Endothelial cell of umbilical vein (primary cell): ENCODE measurements around the gene IL4R. TPM values are rescaled to one million over a fixed set of nuclear protein-coding genes. Genes with fewer than 3 reads are reported as not detected.

Experiments used
- BruUV-seq: library from RNA; stranded (reverse); fragments of 400-500 nt; replicated peaks from 2 replicates; lab custom pipeline; 2021; lab: Mats Ljungman, UMichigan
- CTCF ChIA-PET: fragments of 300-600, 350-600 bp; sonication (Branson Sonifier 250); formaldehyde crosslinking; loops from one replicate; lab custom pipeline; 2021; ENCODE audit warnings: antibody characterized with exemption, inconsistent platforms; lab: Charles Lee
- POLR2A ChIA-PET: fragments of 300-600, 350-600 bp; sonication (Branson Sonifier 250); formaldehyde crosslinking; loops from one replicate; lab custom pipeline; 2021; ENCODE audit warnings: antibody characterized with exemption, inconsistent platforms; lab: Charles Lee
- DNase-seq: peaks from one replicate; pipeline ENCODE4 v3.0.0-alpha.2; 2011; ENCODE audit warnings: low read depth, low spot score
- FAIRE-seq: peaks from 2 replicates; lab custom pipeline; 2011; peaks lifted over from hg19 to GRCh38; lab: Jason Lieb, UNC
- H2AFZ ChIP-seq: 2 replicates; pipeline ENCODE4 v1.6.0; 2012; ENCODE audit warnings: low read depth, low read length, control low read depth, inconsistent platforms
- H3K27ac ChIP-seq: 2 replicates; pipeline ENCODE4 v1.5.1; 2011; ENCODE audit warnings: low read depth, mild to moderate bottlenecking, control low read depth, low read length, moderate library complexity; ENCODE audit not compliant: insufficient read depth
- H3K27me3 ChIP-seq, 2 experiments: 2 replicates each; pipeline versions ENCODE4 v1.6.0 to v1.6.1; 2011; ENCODE audit warnings: low read length in 2 of 2, mixed read lengths in 1 of 2; ENCODE audit not compliant: control insufficient read depth in 2 of 2, insufficient read depth in 2 of 2
- H3K36me3 ChIP-seq, 2 experiments: 2 replicates in 1 of 2; 3 replicates in 1 of 2; pipeline ENCODE4 v1.5.1; 2011; ENCODE audit warnings: low read length in 2 of 2, mild to moderate bottlenecking in 1 of 2, moderate library complexity in 1 of 2; ENCODE audit not compliant: control insufficient read depth in 2 of 2, insufficient read depth in 2 of 2; ENCODE audit errors: extremely low read depth in 1 of 2
- H3K4me1 ChIP-seq: 3 replicates; pipeline ENCODE4 v1.5.1; 2011; ENCODE audit warnings: mild to moderate bottlenecking, low read length; ENCODE audit not compliant: control insufficient read depth, insufficient read depth; ENCODE audit errors: extremely low read depth
- H3K4me2 ChIP-seq: 2 replicates; pipeline ENCODE4 v1.6.1; 2011; ENCODE audit warnings: low read length, control low read depth, mixed read lengths; ENCODE audit not compliant: insufficient read depth
- H3K4me3 ChIP-seq, 3 experiments: fragments of 200-600 bp in 1 of 3; sonication (generic), shearing (Covaris generic) in 1 of 3; replicated peaks in 1 of 3; 2 replicates each; pipeline ENCODE4 v1.5.1; 2011 to 2016; ENCODE audit warnings: control low read depth in 3 of 3, low read length in 3 of 3, mild to moderate bottlenecking in 2 of 3, inconsistent platforms in 1 of 3, low read depth in 1 of 3, moderate library complexity in 1 of 3; ENCODE audit not compliant: insufficient read depth in 1 of 3
- H3K79me2 ChIP-seq: 2 replicates; pipeline ENCODE4 v1.6.0; 2012; ENCODE audit warnings: low read length, inconsistent platforms; ENCODE audit not compliant: control insufficient read depth, insufficient read depth
- H3K9ac ChIP-seq: replicated peaks from 2 replicates; pipeline ENCODE3; 2011; ENCODE audit warnings: low read length, control low read depth; ENCODE audit not compliant: insufficient read depth; ENCODE audit errors: extremely low read depth
- H3K9me1 ChIP-seq: replicated peaks from 3 replicates; pipeline ENCODE4 v1.6.0; 2011; ENCODE audit warnings: mild to moderate bottlenecking, low read length; ENCODE audit not compliant: control insufficient read depth, insufficient read depth; ENCODE audit errors: extremely low read depth
- H3K9me3 ChIP-seq: replicated peaks from 2 replicates; pipeline ENCODE4 v1.5.1; 2012; ENCODE audit warnings: low read length, inconsistent platforms; ENCODE audit not compliant: control insufficient read depth, insufficient read depth
- H4K20me1 ChIP-seq: replicated peaks from 2 replicates; pipeline ENCODE3; 2011; ENCODE audit warnings: mild to moderate bottlenecking, low read length; ENCODE audit not compliant: control insufficient read depth, insufficient read depth; ENCODE audit errors: extremely low read depth
- CTCF ChIP-seq, 2 donors: IDR thresholded peaks; 1 replicate in 1 of 2; 2 replicates in 1 of 2; pipeline ENCODE4 v1.5.1; 2011; ENCODE audit warnings: low read length in 2 of 2, mild to moderate bottlenecking in 2 of 2, moderate library complexity in 2 of 2, control low read depth in 1 of 2, inconsistent platforms in 1 of 2, low read depth in 1 of 2; ENCODE audit not compliant: insufficient read depth in 1 of 2; ENCODE audit errors: extremely low read depth in 1 of 2
- EZH2 ChIP-seq: IDR thresholded peaks from 2 replicates; pipeline ENCODE4 v1.6.1; 2012; ENCODE audit warnings: borderline replicate concordance, low read depth, mild to moderate bottlenecking, moderate library complexity, low read length, inconsistent platforms; ENCODE audit not compliant: severe bottlenecking
- FOS ChIP-seq: IDR thresholded peaks from 2 replicates; pipeline ENCODE4 v1.6.1; 2011; ENCODE audit warnings: mild to moderate bottlenecking, low read length, moderate library complexity, borderline replicate concordance; ENCODE audit not compliant: insufficient read depth
- GATA2 ChIP-seq: IDR thresholded peaks from 2 replicates; pipeline ENCODE4 v1.7.0; 2011; ENCODE audit warnings: low read depth, mild to moderate bottlenecking, moderate library complexity, mixed read lengths, low read length; ENCODE audit not compliant: insufficient read length, insufficient read depth
- JUN ChIP-seq: IDR thresholded peaks from 2 replicates; pipeline ENCODE4 v1.6.1; 2011; ENCODE audit warnings: borderline replicate concordance, low read depth; ENCODE audit not compliant: insufficient read length, insufficient read depth
- MYC ChIP-seq: IDR thresholded peaks from one replicate; pipeline ENCODE4 v1.6.1; 2011; ENCODE audit warnings: mild to moderate bottlenecking, low read depth, low read length
- POLR2A ChIP-seq: IDR thresholded peaks from 2 replicates; pipeline ENCODE4 v1.6.1; 2012; ENCODE audit warnings: low read depth, mild to moderate bottlenecking, control low read depth, low read length
- POLR2AphosphoS5 ChIP-seq: IDR thresholded peaks from 2 replicates; pipeline ENCODE4 v1.6.1; 2012; ENCODE audit warnings: low read depth, mild to moderate bottlenecking, control low read depth, low read length, moderate library complexity; ENCODE audit not compliant: insufficient read depth
- dilution Hi-C: fragments of 300-500 bp; cut with MboI; formaldehyde crosslinking; loops from one replicate; pipeline ENCODE4 v1.15.0; 2019; ENCODE audit warnings: low sequenced_read_pairs; ENCODE audit not compliant: extremely low pct_ligation_motif_present
- intact Hi-C: fragments of 100-400 bp; cut with micrococcal nuclease; formaldehyde crosslinking; loops from one replicate; pipeline ENCODE4 v1.10.0; 2022
- polyA plus RNA-seq, 4 experiments: library from polyadenylated mRNA; depleted of rRNA in 3 of 4; stranded (reverse) in 3 of 4; unstranded in 1 of 4; fragments of >200 nt; gene quantifications; 2 replicates each; pipeline versions ENCODE4 v1.2.1 to v1.2.3, GENCODE V29; 2011 to 2012; ENCODE audit warnings: missing spikeins in 1 of 4
- total RNA-seq: library from RNA; stranded (reverse); gene quantifications from 2 replicates; pipeline ENCODE4 v1.2.3, GENCODE V29; 2021
- TF ChIP-seq, protein P1 (sequence below): IDR thresholded peaks from 2 replicates; pipeline ENCODE4 v1.6.1; 2011; ENCODE audit not compliant: insufficient read depth, insufficient read length

The IL4R gene
- total and polyA plus RNA-seq, 2 donors (not counting 3 experiments of a cell fraction or from before 2014, with no cell fraction given), result 138 to 139 TPM

DNA sequence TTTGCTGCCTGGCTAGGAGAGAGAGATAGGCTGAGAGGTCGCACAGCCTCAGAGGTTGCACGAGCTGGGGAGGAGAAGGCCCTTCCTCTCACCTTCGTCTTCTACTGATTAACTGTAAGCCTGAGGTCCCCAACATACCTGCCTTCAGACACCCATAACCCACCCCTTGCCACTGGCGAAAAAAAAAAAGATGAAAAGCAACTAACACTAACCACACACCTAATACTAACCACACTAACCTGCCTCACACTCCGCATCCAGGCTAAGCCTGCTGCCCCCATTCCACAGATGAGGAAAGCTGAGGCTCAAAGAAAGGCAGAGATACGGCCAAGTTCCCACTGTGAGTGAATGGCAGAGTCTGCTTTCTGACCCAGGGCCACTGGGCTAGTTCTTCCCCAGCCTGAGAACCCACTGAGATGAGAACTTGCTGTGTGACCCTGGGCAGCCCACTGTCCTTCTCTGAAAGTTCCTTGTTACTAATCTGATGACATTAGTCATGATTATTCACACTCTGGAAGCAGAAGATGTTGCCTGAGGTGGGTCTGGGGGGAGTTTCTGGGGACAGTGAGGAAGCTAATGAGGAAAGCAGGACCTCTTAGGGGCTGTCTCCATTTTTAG is 92.8 kb downstream of the IL4R start:
- no peaks in the 10 kb centered on the region for H4K20me1 ChIP-seq
- CTCF ChIA-PET, result interaction anchor here (0.9 kb wide), 1 partner anchor 9 kb away, joined by 3 read pairs; no protein-coding TSS in a partner anchor
- no TSS peak for BruUV-seq

DNA sequence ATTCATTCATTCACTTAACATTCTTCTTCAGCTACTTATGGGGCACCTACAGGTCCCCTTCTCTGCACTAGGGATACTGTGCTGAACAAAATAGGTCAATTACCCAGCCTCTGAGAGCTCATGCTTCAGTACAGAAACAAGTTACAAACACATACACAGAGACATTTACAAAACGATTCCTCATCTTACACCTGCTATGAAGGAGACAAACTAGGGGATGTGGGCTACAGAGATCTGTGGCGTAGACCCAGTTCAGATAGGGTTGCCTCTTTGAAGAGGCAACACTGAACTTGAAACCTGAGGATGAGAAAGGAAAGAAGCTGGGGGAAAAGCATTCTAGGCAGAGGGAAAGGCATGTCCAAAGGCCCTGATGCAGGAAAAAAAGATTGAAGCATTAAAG is 93.4 kb downstream of the IL4R start:
- H3K4me3 ChIP-seq, result no peak overlapping the region
- no peaks in the 10 kb centered on the region for H3K79me2 ChIP-seq
- no peaks in the 10 kb centered on the region for H3K9me1 ChIP-seq
- H3K9me3 ChIP-seq, result no peaks in the 10 kb centered on the region
- TF ChIP-seq, protein P1, sequence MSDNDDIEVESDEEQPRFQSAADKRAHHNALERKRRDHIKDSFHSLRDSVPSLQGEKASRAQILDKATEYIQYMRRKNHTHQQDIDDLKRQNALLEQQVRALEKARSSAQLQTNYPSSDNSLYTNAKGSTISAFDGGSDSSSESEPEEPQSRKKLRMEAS, result no peak
- TF ChIP-seq JUN, result no peak
- no peak for TF ChIP-seq GATA2
- TF ChIP-seq EZH2, result no peak
- no peak for TF ChIP-seq MYC
- no peak for TF ChIP-seq POLR2A
- TF ChIP-seq POLR2AphosphoS5, result no peak
- no peak for TF ChIP-seq FOS
- no peak for TF ChIP-seq CTCF (IDR thresholded peaks at IDR 0.05; ENCODE audit: extremely low read depth in 1 of 2, insufficient read depth in 1 of 2, low read depth in 1 of 2, low read length in 2 of 2)
- intact Hi-C loops (no loop called here), dilution Hi-C loops (no loop called here)
- POLR2A ChIA-PET, result no interaction called here
- BruUV-seq, result no TSS peak
- DNase-seq (no peak), FAIRE-seq (no peak)
- H3K27me3 ChIP-seq, result no peaks in the 10 kb centered on the region
- H3K4me2 ChIP-seq, result no peak overlapping the region
- CTCF ChIA-PET, result interaction anchor here (0.9 to 1.2 kb wide), 3 partner anchors 10 to 40 kb away, joined by 3 to 4 read pairs (median 3); no protein-coding TSS in a partner anchor
- peaks cover 4% of the 10 kb centered on the region for H3K4me1 ChIP-seq
- no peak overlapping the region for H2AFZ ChIP-seq
- no peak overlapping the region for H3K9ac ChIP-seq
- no peaks in the 10 kb centered on the region for H4K20me1 ChIP-seq
- no peak overlapping the region for H3K27ac ChIP-seq
- no peaks in the 10 kb centered on the region for H3K36me3 ChIP-seq

More for the DNA sequence above, 92.8 kb downstream of the IL4R start:
- H3K9ac ChIP-seq, result no peak overlapping the region
- TF ChIP-seq POLR2A, result no peak
- no peak for TF ChIP-seq MYC
- TF ChIP-seq EZH2, result no peak
- DNase-seq (no peak), FAIRE-seq (no peak)
- H3K4me2 ChIP-seq, result no peak overlapping the region
- dilution Hi-C loops, result no loop called here
- no peaks in the 10 kb centered on the region for H3K79me2 ChIP-seq
- POLR2A ChIA-PET, result no interaction called here
- H3K4me1 ChIP-seq, result peaks cover 4% of the 10 kb centered on the region
- no peaks in the 10 kb centered on the region for H3K27me3 ChIP-seq
- no peak overlapping the region for H2AFZ ChIP-seq
- H3K9me1 ChIP-seq, result no peaks in the 10 kb centered on the region
- H3K4me3 ChIP-seq, result no peak overlapping the region
- no peak overlapping the region for H3K27ac ChIP-seq
- intact Hi-C loops, result no loop called here
- H3K9me3 ChIP-seq, result no peaks in the 10 kb centered on the region
- no peaks in the 10 kb centered on the region for H3K36me3 ChIP-seq
